GM12864 (cell line): ENCODE results near the gene LENEP.
"Not testable (repeated sequence)": the region's sequence is repeated elsewhere in the genome, so short reads cannot be mapped to it uniquely, and the experiment has no call there.

Experiments used
- DNase-seq: peaks from one replicate; pipeline ENCODE4 v3.0.0-alpha.2; 2011; ENCODE audit warnings: low read depth
- H3K4me3 ChIP-seq: 2 replicates; pipeline ENCODE4 v1.5.1; 2011; ENCODE audit warnings: mild to moderate bottlenecking, low read depth, low read length, control low read depth
- TF ChIP-seq, protein P1 (sequence below): IDR thresholded peaks from 2 replicates; pipeline ENCODE4 v1.5.1; 2011; ENCODE audit warnings: low read depth, mild to moderate bottlenecking, moderate library complexity, low read length, control low read depth, inconsistent platforms; ENCODE audit errors: missing control alignments

The LENEP gene

DNA sequence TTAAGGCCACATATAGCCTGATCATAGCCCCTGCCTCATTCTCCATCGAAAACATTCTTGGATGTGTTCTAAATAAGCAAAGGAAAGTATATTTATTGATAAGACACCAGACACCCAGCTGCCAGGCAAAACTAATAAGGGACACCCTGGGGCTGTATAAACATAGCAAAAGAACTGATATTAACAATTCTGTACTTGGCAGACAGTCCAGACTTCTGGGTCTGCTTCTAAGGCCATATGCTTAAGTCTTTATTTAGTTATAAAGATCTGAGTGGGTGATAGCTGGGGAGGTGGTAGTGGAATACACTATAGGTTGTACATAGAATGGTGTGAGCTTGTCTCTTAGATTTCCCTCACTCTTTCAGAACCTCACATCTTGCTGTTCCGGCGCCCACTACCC lies 15.0 kb upstream of the LENEP start:
- DNase-seq = no peak
- H3K4me3 ChIP-seq = no peak overlapping the region
- TF ChIP-seq, protein P1, sequence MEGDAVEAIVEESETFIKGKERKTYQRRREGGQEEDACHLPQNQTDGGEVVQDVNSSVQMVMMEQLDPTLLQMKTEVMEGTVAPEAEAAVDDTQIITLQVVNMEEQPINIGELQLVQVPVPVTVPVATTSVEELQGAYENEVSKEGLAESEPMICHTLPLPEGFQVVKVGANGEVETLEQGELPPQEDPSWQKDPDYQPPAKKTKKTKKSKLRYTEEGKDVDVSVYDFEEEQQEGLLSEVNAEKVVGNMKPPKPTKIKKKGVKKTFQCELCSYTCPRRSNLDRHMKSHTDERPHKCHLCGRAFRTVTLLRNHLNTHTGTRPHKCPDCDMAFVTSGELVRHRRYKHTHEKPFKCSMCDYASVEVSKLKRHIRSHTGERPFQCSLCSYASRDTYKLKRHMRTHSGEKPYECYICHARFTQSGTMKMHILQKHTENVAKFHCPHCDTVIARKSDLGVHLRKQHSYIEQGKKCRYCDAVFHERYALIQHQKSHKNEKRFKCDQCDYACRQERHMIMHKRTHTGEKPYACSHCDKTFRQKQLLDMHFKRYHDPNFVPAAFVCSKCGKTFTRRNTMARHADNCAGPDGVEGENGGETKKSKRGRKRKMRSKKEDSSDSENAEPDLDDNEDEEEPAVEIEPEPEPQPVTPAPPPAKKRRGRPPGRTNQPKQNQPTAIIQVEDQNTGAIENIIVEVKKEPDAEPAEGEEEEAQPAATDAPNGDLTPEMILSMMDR = no peak

DNA sequence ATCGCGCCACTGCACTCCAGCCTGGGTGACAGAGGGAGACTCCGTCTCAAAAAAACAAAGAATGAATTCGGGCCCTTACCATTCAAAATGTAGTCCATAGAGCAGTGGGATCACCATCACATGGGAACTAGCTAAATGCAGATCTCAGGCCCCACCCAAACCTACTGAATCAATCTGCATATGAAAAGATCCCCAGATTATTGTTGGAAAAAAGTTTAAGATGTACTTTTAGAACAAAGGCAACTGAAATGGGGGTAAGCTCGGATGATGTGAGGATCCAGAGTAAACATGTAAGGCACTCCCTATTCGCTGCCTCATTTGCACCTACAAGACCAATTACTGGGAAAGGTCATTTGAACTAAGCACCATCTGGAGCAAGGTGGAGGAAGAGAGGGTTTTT lies 11.0 kb upstream of the LENEP start:
- DNase-seq = no peak
- H3K4me3 ChIP-seq = peak overlapping the region; percentile 50
- TF ChIP-seq, protein P1 = no peak

DNA sequence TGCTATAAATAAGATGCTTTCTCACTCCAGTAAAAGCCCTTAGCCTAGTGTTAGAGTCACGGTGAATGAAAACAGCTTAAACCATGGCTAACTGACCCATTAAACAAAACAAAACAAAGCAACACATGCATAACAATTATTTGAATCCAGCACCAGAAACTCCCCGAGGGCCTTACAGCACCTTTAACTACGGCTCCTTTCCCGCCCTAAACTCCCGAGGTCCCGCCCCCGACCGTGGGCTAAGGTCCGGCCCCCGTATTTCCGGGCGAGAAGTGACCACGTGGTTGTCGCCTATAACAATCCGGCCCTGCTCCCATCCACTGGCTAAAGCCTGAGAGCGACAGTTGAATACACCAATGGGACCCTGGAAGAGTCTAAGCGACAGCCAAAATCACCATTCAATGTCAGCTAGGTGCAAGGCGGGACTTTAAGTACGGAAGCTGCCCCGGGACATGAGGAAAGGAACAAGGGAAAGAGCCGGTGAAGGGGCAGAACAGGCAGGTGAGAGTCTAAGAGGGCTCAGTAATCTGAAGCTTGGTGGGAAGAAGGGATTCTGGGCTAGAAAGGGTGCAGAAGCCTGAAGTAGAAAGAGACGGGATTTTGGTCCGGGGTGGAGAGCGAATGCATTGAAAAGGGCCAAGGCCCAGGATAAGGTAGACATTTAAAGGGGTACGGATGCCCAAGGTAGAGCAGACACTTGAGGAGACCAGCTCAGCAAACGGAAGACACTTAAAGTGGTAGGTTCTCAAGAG lies 10.3 kb upstream of the LENEP start, which contains the start of gene FLAD1:
FLAD1 (plus strand) TSS at position 448 of the 752 bp plus-strand sequence. CDS start 351 bp downstream, outside the sequence.
- peak within 1 kb of the TSS; percentile 85 for H3K4me3 ChIP-seq
- peak; percentile 100 for DNase-seq
- TF ChIP-seq, protein P1 = no peak

DNA sequence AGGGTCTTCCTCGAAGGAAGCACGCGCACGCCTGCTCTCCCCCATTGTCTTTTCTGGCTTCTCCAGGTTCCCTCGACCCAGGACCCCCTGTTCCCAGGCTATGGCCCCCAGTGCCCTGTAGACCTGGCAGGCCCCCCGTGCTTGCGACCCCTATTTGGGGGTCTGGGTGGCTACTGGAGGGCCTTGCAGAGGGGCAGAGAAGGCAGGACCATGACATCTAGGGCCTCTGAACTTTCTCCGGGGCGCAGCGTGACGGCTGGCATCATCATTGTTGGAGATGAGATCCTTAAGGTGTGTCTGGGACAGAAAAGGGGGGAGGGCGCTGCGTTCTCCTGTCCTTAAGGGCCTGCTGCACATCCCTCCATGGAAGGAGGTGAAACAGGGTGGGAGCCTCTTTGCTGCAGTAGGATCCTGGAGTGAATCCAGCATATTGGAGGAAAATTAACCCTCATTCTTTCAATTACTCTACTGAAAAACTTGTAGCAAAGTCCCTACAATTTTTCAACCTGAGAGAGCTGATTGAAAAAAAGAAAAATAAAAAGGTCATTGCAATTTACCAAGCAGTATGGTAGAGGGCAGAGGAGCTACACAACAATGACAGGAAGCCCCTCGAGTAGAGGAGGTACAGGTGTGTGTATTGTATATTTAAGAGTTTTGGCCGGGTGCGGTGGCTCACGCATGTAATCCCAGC lies 9.5 kb upstream of the LENEP start:
- peak overlapping the region; percentile 85 for H3K4me3 ChIP-seq
- no peak for DNase-seq
- TF ChIP-seq, protein P1 = no peak

DNA sequence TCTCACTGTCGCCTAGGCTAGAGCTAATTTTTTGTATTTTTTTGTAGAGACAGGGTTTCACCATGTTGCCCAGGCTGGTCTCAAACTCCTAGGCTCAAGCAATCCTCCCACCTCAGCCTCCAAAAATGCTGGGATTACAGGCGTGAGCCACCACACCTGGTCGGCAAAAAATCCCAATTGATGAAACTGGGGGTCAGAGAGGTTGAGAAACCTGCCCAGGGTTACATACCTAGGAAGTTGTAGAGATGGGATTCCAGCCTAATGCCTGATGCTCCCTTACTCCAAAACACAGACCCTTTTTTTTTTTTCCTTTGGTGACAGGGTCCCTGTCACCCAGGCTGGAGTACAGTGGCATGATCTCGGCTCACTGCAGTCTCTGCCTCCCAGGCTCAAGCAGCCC lies 6.7 kb upstream of the LENEP start:
- not testable (repeated sequence) for H3K4me3 ChIP-seq, DNase-seq

DNA sequence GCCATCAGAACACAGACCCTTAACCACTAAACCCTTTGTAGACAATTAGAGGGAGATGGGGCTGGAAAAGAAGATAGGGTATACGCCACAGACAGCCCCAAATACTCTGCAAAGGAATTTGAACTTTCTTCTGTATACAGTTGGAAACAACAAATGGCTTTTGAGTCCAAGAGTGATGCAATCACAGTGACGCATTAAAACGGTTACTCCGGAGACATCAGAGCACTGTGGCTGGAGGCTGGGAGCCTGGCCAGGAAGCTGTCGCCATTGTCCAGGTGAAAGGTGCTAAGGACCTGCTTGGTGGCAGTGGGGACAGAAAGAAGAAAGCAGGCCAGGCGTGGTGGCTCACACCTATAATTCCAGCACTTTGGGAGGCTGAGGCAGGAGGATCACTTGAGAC lies 6.1 kb upstream of the LENEP start:
- no peak overlapping the region for H3K4me3 ChIP-seq
- TF ChIP-seq, protein P1 = no peak
- DNase-seq = no peak

DNA sequence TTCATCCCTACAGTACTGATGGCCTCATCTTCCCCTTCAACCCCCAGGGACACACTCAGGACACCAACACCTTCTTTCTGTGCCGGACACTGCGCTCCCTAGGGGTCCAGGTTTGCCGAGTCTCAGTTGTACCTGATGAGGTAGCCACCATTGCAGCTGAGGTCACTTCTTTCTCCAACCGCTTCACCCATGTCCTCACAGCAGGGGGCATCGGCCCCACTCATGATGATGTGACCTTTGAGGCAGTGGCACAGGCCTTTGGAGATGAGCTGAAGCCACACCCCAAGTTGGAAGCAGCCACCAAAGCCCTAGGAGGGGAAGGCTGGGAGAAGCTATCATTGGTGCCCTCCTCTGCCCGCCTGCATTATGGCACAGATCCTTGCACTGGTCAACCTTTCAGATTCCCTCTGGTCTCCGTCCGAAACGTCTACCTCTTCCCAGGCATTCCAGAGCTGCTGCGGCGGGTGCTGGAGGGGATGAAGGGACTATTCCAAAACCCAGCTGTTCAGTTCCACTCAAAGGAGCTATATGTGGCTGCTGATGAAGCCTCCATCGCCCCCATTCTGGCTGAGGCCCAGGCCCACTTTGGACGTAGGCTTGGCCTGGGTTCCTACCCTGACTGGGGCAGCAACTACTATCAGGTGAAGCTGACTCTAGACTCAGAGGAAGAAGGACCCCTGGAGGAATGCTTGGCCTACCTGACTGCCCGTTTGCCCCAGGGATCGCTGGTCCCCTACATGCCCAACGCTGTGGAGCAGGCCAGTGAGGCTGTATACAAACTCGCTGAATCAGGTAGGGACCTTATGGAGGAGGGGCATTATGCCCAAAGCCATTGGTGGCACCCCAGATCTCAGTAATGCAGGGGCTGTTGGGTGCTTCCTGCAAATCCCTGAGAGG lies 5.1 kb upstream of the LENEP start:
- no peak for DNase-seq
- TF ChIP-seq, protein P1 = no peak
- H3K4me3 ChIP-seq = no peak overlapping the region
